ENCODE measurements around the gene C19orf38.

Gene C19orf38

GRCh38 chr19:10848230-10848856 is at the start of gene C19orf38:
Gene C19orf38, plus strand, starts transcription at chr19:10848415. Its CDS starts 94 bp downstream, at chr19:10848509.
- DNase-seq (ENCODE audit: low spot score) = peak; percentile 4

DNA sequence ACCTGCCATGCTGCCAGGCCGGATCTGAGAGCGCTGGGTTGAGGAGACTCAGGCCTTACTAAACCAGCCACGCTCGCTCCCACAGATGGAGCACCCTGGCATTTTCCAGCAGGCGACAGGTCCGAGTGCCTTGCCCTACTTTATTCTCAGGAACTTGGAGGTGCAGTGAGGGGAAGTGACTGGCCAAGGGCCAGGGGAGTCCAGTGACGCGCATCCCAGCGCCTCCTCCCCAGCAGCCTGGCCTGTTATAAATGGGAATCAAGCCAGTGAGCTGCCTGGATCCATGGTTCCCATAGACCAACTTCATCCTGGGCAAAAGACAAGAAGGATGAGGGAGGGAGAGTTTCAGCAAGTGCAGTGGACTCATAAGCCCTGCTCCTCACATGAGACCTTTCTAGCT is 47.7 kb upstream of the C19orf38 start:
- DNase-seq (ENCODE audit: low spot score) = no peak

DNA sequence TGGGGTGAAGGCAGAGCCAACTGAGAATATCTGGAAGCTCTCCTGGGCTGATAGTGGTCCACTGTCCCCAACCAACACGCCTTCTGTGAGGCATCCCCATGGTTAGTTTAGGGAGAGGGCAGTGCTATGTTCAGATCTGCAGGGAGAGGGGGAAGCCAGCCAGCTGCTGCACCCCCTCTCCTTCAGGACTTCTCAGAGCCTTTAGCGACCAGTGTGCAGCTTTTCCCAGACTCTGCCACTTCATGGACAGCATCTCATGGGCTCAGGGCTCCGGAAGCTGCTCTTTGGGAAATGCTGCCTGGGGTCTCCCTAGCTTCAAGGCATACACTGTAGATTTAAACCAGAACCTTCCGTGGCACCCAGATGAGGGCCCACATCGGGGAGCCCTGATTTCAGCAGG is 45.7 kb upstream of the C19orf38 start:
- DNase-seq (ENCODE audit: low spot score) = no peak

DNA sequence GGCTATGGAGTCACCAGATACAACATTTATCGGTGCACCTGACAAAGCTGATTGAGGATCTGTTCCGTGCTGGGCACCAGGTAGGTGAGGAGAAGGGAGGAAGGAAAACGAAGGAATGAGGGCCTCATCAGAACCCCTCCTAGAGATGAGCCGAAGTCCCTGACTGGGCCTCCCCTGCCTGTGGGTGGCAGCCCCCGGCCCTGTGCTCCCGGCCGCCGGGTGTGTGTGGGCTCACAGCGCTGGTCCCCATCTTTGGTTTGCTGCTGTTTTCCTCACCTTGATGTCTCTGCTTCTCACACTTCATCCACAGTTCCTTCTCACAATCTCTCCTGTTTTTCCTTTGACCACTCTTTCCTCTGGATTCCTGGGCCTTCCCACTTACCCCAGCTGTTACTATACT is 45.0 kb upstream of the C19orf38 start:
- DNase-seq (ENCODE audit: low spot score) = no peak

DNA sequence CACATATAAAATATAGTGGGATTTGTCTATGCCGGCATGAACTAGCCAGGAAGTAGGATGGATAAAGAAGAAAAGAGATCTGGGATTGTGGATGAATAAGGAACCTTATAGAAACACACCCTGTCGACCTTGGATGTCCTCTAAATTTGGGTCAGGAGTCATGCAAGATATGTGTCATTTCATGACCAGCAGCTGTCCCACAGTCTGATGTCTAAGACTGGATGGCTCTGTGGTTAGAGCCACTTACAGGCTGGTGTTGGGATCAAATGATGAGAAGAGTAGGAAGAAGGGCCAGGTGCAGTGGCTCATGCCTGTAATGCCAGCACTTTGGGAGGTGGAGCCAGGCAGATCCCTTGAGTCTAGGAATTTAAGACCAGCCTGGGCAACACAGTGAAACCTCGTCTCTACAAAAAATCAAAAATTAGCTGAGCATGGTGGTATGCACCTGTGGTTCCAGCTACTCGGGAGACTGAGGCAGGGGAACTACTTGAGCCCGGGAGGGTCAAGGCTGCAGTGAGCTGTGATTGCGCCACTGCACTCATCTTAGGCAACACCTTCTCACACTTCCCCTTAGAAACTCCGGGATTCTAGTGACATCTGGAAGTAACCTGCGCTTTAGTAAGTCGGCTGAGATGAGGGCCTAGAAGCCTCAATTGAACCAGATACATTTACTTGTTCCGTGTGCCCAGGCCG is 43.0 kb upstream of the C19orf38 start:
- DNase-seq (ENCODE audit: low spot score) = no peak

- DNase-seq (ENCODE audit: low spot score) = no peak
Measured at GRCh38 chr19:10805758-10806247, 42.4 kb upstream of the C19orf38 start.

DNA sequence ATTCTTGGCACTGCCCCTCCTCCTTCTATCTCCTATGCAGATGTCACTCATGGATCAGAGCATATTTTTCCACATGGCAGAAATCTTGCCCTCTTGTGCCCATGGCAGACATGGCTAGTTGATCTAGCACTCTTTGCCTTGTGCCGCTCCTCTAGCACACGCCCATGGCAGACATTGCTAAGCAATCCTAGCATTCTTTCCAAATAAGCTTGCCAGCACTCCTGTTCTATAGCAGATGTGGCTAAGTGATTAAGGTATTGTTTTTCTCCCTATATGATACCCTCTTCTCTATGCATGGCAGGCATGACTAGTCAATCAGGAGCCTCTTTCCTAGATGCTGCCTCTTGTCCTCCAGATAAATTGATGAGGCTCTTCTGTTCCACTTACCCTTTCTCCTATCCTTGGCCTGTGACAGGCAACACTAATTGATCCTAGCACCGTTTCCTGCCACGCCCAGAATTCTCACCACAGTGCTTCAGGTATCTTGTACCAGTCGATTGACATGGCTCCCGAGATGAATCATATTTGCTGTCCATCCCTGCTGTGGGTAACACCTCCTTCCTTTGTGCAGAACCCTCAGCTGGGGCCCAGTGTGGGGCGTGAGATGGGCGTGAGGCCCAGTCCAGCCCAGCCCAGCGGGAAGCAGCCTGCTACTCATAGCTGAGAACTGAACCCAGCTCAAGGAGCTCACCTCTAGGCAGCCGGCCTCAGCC is 39.1 kb upstream of the C19orf38 start:
- DNase-seq (ENCODE audit: low spot score) = peak; percentile 34

DNA sequence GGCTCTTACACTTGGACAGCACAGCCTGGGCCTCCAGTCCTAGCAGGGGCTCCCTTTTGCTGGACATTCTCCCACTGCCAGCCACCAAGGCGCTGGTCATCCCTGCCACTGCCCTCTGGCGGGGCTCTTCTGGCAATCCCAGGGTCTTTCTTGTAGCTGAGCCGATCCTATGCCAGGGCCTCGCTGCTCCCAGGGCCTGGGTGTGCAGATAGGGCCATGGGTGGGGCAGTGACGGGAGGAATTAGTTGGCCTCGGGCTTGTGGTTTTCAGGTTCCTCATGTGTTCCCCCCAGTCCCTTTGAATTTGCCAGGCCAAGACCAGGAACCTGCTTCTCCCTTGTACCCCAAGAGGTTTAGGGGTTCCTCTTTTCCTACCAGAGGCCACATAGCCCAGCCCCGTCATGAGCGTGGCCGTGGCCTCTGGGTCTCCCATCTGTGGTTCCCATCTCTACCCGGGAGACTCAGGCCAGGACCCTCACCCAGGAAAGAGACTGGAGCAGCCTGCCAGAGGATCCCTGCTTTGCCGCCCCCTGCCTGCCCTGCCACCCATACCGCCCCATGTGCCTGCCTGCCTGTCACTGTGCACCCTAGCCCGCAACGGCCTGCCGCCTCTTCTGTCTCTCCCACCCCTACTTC is 38.4 kb upstream of the C19orf38 start:
- no peak for DNase-seq (ENCODE audit: low spot score)

GRCh38 chr19:10811391-10812111 is 36.7 kb upstream of the C19orf38 start:
- DNase-seq (ENCODE audit: low spot score) = no peak

DNA sequence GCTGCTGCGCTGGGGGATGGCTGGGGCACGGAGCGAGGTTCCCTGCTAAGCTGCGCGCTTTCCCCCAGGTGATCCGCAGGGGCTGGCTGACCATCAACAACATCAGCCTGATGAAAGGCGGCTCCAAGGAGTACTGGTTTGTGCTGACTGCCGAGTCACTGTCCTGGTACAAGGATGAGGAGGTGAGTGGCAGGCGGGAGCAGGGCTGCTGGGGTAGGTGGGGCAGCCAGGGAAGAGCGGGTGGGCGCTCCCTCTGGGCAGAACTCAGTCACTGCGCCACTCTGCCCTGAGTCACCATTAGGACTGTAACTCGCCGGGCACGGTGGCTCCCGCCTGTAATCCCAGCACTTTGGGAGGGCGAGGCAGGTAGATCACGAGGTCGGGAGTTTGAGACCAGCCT is 36.0 kb upstream of the C19orf38 start:
- no peak for DNase-seq (ENCODE audit: low spot score)

- peak; percentile 93 for DNase-seq (ENCODE audit: low spot score)
Measured at GRCh38 chr19:10812902-10813404, 35.3 kb upstream of the C19orf38 start.

- no peak for DNase-seq (ENCODE audit: low spot score)
Measured at GRCh38 chr19:10815007-10815536, 33.1 kb upstream of the C19orf38 start.

DNA sequence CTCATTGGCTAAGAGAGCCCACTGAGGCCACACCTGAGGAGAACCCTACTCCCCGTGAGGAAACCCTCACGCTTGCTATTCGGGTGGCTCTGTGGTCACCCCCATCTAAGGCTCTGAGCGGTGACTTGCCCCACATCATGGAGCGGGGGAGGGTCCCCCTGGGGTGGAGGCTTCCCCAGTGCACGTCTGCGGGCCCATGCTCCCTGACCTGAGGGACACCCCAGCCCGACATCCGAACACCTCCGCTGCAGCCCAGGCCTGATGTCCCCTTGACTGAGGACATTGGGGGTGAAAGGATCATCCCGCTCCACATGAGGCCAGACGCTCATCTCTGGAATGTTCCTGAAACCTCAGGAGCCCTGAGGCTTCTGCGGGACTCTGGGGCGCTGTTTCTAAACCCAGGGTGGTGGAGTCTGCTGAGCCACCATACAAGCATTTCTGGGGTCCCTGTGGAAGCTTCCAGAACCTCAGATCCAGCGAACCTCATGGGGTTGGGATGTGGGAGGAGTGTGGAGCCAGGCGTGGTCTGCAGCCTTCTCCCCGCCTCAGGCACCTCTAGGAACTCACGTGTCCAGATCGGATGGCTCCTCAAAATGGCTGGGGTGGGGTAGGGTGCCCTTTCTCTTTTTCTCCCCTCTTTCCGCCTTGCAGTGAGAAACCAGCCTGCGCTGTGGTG is 32.1 kb upstream of the C19orf38 start:
- peak; percentile 61 for DNase-seq (ENCODE audit: low spot score)

DNA sequence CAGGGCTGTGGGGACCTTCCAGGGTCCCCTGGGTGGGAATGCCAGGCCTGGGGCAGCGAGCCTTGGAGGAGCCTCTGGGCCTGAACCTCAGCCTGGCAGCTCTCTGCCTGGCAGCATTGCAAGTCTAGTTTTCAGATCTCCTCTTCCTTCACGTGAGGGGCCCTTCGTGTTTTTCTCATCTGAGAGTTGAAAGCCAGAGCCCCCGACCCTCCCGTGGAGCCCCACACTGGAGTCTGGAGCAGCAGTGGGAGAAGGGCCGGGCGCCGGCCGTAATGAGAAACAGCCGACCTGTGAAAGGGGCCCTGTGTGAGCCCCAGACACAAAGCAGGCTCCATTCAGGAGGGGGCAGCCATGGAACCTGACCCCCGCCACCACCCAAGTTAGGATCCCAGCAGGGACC is 31.5 kb upstream of the C19orf38 start:
- no peak for DNase-seq (ENCODE audit: low spot score)

GRCh38 chr19:10817291-10818038 is 30.8 kb upstream of the C19orf38 start:
- DNase-seq (ENCODE audit: low spot score) = peak; percentile 96

GRCh38 chr19:10818301-10819123 is 29.7 kb upstream of the C19orf38 start:
- no peak for DNase-seq (ENCODE audit: low spot score)

DNA sequence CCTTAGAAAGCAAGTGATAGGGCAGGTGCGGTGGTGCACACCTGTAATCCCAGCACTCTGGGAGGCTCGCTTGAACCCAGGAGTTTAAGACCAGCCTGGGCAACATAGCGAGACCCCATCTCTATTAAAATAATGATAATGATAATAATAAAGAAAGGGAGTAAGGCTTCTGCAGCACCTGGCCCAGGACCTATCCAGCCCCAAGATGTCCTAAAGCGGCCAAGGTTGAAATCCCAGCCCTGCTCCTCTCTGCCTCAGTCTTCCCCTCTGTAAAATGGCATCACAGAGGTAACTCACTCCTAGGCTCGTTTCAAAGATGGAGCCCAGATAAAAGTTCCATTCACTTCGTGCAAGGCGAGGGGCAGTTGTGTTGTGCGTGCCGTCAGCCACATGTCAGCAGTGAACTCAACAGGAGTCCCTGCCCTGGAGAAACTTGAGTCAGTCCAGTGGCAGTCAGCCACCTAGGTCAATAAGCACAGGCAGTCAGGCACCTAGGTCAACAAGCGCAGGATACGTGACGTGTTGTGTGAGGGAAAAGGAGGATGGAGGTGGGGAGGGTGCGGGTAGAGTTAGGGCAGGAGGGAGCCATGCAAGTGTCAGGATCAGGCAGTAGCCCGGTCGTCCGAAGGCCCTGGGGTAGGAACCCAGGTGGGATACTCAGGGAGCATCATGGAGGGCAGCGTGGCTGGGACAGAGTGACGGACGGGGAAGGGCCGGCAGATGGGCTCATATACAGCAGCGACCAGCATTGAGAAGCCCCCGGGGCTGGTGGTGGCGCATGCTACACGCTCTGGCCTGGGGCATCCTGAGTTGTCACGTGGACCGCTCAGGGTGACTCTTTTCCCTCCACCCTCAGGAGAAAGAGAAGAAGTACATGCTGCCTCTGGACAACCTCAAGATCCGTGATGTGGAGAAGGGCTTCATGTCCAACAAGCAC is 28.8 kb upstream of the C19orf38 start:
- DNase-seq (ENCODE audit: low spot score) = no peak

GRCh38 chr19:10820173-10820572 is 28.0 kb upstream of the C19orf38 start:
- no peak for DNase-seq (ENCODE audit: low spot score)

All from AG20443 (cell line).